Subcutaneous abdominal adipose tissue (tissue), 5 donors: Measurements from ENCODE around the gene RNF168.
"Not testable (repeated sequence)": the region's sequence is repeated elsewhere in the genome, so short reads cannot be mapped to it uniquely, and the experiment has no call there.

Source experiments
- H3K27ac ChIP-seq: one replicate; pipeline ENCODE4 v1.7.0; 2013; ENCODE audit warnings: low read depth, mild to moderate bottlenecking, inconsistent platforms, low read length, moderate library complexity
- H3K27me3 ChIP-seq, 5 donors: one replicate each; pipeline ENCODE4 v1.7.0; 2013; ENCODE audit warnings: low read length in 5 of 5, inconsistent platforms in 1 of 5; ENCODE audit not compliant: control insufficient read depth in 5 of 5, insufficient read depth in 4 of 5
- H3K36me3 ChIP-seq, 5 donors: one replicate each; pipeline ENCODE4 v1.7.0; 2013; ENCODE audit warnings: low read length in 5 of 5; ENCODE audit not compliant: control insufficient read depth in 5 of 5, insufficient read depth in 5 of 5
- H3K4me1 ChIP-seq, 5 donors: one replicate each; pipeline ENCODE4 v1.7.0; 2013; ENCODE audit warnings: low read length in 5 of 5, mild to moderate bottlenecking in 3 of 5, moderate library complexity in 1 of 5; ENCODE audit not compliant: control insufficient read depth in 5 of 5, insufficient read depth in 5 of 5
- H3K4me3 ChIP-seq, 5 donors: one replicate each; pipeline ENCODE4 v1.7.0; 2013; ENCODE audit warnings: low read length in 5 of 5, low read depth in 1 of 5
- H3K9ac ChIP-seq, 5 donors: one replicate each; pipeline ENCODE4 v1.7.0; 2013; ENCODE audit warnings: low read length in 5 of 5, mild to moderate bottlenecking in 4 of 5, moderate library complexity in 3 of 5
- H3K9me3 ChIP-seq, 5 donors: one replicate each; pipeline ENCODE4 v1.7.0; 2013; ENCODE audit warnings: low read length in 5 of 5; ENCODE audit not compliant: control insufficient read depth in 5 of 5
- donor health status: healthy.
- donor health status: healthy.
- donor health status: healthy.
- donor health status: healthy.
- donor health status: healthy.

RNF168 gene

DNA sequence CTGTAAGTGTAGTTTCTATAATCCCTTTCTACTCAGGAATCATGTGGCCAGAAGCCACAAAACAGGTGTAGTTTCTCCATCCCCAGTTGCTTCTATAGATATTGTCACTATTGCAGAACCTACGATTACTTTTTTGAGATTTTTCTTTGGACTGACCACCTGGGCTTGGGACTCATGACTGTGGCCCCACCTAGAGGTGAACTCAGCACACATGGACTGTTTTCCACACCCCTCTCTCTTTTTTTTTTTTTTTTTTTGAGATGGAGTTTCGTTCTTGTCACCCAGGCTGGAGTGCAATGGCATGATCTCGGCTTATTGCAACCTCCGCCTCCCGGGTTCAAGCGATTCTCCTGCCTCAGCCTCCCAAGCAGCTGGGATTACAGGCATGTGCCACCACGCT lies 58.2 kb downstream of the RNF168 start:
- H3K4me3 ChIP-seq, H3K9me3 ChIP-seq, H3K9ac ChIP-seq, H3K27ac ChIP-seq, H3K27me3 ChIP-seq, H3K4me1 ChIP-seq, H3K36me3 ChIP-seq: not testable (repeated sequence)

GRCh38 chr3:196444500-196444894 lies 59.1 kb downstream of the RNF168 start:
- Histone ChIP-seq H3K9me3 (no peaks in the 10 kb centered on the region), H3K4me1 (peaks cover 0 to 2% (median 0%) of the 10 kb centered on the region in 5 donors), H3K27ac (no peak overlapping the region)

DNA sequence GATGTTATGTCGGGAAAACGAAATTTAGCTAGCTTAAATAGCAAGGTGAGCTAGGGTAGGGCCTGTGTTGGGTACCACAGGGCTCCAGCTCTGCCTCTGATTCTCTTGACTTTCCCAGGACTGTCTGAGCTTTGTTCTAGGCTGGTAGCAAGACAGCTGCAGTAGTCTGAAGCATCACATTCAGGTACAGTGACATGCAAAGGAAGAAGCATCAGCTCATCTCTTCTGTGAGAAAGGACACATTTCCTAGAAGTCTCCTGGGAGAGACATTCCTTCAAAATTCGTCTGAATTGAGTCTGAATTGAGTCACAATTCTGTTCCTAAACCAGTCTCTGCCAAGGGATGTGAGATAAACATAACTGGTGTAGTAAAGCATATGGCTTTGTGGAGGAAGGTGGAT lies 62.9 kb downstream of the RNF168 start:
- no peak overlapping the region for H3K9ac ChIP-seq
- no peak overlapping the region for H3K4me3 ChIP-seq
- H3K4me1 ChIP-seq = peaks cover 0 to 2% (median 0%) of the 10 kb centered on the region in 5 donors
- H3K27ac ChIP-seq = no peak overlapping the region
- no peaks in the 10 kb centered on the region for H3K27me3 ChIP-seq
- H3K9me3 ChIP-seq = no peaks in the 10 kb centered on the region
- H3K36me3 ChIP-seq = no peaks in the 10 kb centered on the region

More at GRCh38 chr3:196444500-196444894, 59.1 kb downstream of the RNF168 start:
- Histone ChIP-seq H3K36me3 (no peaks in the 10 kb centered on the region), H3K27me3 (no peaks in the 10 kb centered on the region), H3K9ac (no peak overlapping the region), H3K4me3 (no peak overlapping the region)

DNA sequence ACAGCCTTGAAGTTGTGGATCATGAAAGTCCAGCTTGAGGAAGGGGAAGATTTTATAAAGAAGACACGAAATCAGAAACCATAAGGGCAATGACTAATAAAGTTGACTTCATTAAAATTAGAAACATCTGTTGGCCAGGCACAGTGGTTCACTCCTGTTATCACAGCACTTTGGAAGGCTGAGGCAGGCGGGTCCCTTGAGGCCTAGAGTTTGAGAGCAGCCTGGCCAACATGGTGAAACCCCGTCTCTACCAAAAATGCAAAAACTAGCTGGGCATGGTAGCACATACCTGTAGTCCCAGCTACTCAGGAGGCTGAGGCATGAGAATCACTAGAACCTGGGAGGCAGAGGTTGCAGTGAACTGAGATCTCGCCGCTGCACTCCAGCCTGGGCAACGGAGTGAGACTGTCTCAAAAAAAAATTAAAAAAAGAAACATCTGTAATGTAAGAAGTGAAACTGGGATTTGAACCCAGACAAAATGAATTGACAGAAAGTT lies 63.5 kb downstream of the RNF168 start:
- no peaks in the 10 kb centered on the region for H3K27me3 ChIP-seq
- H3K9ac ChIP-seq = no peak overlapping the region
- no peak overlapping the region for H3K4me3 ChIP-seq
- H3K36me3 ChIP-seq = no peaks in the 10 kb centered on the region
- no peaks in the 10 kb centered on the region for H3K9me3 ChIP-seq
- H3K27ac ChIP-seq = no peak overlapping the region
- peaks cover 0 to 2% (median 0%) of the 10 kb centered on the region in 5 donors for H3K4me1 ChIP-seq

DNA sequence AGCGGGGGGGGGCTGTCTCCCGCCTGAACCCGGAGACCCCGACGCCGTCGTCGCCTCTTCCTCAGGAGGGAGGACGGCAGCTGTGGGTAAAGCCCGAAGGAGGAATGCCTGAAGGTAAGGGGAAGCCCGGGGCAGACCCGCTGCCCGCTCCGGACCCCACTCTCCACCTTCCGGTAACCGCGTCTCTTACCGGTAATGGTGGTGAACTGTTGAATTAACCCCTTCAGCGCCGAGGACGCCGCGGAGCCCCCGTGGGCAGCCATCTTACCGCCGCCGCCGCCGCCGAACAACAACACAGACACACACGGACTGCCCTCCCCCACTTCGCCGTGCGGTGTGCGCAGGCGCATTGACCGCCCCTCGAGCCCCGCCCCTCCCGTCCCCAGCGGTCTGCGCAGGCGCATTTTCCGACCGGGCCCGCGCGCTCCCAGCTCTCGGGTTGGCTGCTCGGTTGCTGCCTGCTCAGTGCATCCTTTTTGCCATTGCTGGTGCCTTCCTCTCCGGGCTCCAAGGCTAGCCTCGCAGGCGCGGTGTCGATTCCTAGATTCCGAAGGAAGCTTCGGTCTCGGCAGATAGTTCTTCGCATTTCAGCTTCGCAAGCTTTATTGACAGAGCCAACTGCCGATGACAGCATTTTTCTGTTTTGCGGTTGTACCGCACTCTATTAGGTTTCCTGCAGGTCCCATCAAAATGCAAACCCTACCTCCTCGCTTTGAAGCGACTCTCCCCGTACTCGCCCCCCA lies 71.3 kb downstream of the RNF168 start, which contains the start of gene UBXN7:
UBXN7 (minus strand) TSS at position 291 of the 743 bp plus-strand sequence; CDS start at position 263, 28 bp downstream.
- Histone ChIP-seq H3K9ac (peak within 1 kb of the TSS; percentile 56 to 95 (median 85)), H3K27me3 (no peaks in the 10 kb centered on the region), H3K4me3 (peak within 1 kb of the TSS; percentile 92 to 96 (median 93)), H3K36me3 (peaks cover 0 to 9% (median 2%) of the 10 kb centered on the region in 5 donors), H3K9me3 (no peaks in the 10 kb centered on the region), H3K27ac (peak within 1 kb of the TSS; percentile 93), H3K4me1 (peaks cover 3 to 26% (median 22%) of the 10 kb centered on the region in 5 donors)

GRCh38 chr3:196431181-196432136 lies 72.1 kb downstream of the RNF168 start:
- H3K4me3 ChIP-seq = peak overlapping the region; percentile 85 to 96 (median 92)
- H3K9me3 ChIP-seq = no peaks in the 10 kb centered on the region
- H3K4me1 ChIP-seq = peaks cover 3 to 26% (median 22%) of the 10 kb centered on the region in 5 donors
- H3K27ac ChIP-seq = peak overlapping the region; percentile 93
- peaks cover 0 to 13% (median 2%) of the 10 kb centered on the region in 5 donors for H3K36me3 ChIP-seq
- no peaks in the 10 kb centered on the region for H3K27me3 ChIP-seq
- H3K9ac ChIP-seq = peak overlapping the region; percentile 44 to 95 (median 85)

GRCh38 chr3:196428041-196428440 lies 75.5 kb downstream of the RNF168 start:
- Histone ChIP-seq H3K9ac (no peak overlapping the region), H3K9me3 (no peaks in the 10 kb centered on the region), H3K27me3 (no peaks in the 10 kb centered on the region), H3K4me3 (no peak overlapping the region), H3K4me1 (peaks cover 3 to 27% (median 21%) of the 10 kb centered on the region in 5 donors), H3K36me3 (peaks cover 0 to 16% (median 2%) of the 10 kb centered on the region in 5 donors), H3K27ac (no peak overlapping the region)

DNA sequence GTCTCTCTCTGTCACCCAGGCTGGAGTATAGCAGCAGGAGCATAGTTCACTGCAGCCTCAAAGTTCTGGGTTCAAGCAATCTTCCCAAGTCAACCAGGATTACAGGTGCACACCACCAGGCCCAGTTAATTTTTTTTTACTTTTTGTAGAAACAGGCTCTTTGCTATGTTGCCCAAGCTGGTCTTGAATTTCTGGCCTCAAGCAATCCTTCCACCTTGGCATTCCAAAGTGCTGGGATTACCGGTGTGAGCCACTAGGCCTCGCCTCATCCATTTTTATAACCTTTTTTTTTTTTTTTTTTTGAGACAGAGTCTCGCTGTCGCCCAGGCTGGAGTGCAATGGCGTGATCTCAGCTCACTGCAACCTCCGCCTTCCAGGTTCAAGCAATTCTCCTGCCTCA lies 79.1 kb downstream of the RNF168 start:
- not testable (repeated sequence) for H3K4me1 ChIP-seq, H3K9ac ChIP-seq

DNA sequence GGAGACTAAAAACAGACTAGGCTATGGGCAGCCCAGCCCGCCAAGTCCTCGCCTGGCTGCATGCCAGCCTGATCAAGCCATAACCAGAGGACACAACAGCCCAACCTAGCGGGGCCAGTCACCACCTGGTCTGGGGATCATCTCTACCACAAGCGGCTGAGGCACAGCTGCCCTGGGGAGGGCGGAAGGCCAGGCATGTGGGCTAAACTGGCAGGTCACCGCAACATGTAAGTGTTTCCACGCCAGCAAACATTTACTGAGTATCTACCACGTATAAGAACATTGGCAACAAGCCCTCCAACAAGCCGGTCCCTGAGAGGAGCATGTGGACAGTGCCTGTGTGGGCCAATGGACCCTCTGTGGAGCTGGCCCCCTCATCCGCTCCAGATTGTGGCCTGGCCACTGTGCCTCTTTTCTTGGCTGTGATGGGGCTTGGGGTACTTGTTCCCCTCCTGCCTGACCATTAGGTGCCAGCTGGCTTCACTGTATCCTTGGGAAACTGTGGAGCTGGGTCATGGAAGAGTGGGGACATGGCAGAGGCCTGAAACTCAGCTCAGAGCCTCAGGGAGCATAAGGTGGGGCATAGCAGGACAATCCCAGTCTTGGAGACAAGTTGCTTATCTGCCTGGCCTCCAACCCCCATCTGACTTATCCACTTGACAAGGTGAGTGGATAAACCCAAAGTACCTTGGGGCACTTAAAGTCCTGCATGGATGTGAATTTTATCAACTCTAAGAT lies 80.4 kb downstream of the RNF168 start:
- H3K4me3 ChIP-seq = no peak overlapping the region
- H3K4me1 ChIP-seq = peaks cover 2 to 11% (median 8%) of the 10 kb centered on the region in 5 donors
- H3K27ac ChIP-seq = no peak overlapping the region
- H3K36me3 ChIP-seq = peaks cover 0 to 16% (median 0%) of the 10 kb centered on the region in 5 donors
- no peaks in the 10 kb centered on the region for H3K27me3 ChIP-seq
- no peaks in the 10 kb centered on the region for H3K9me3 ChIP-seq
- H3K9ac ChIP-seq = no peak overlapping the region

More for the DNA sequence above, 79.1 kb downstream of the RNF168 start:
- H3K27me3 ChIP-seq, H3K9me3 ChIP-seq, H3K4me3 ChIP-seq, H3K27ac ChIP-seq: not testable (repeated sequence)
- H3K36me3 ChIP-seq = peaks cover 0 to 16% (median 0%) of the 10 kb centered on the region in 5 donors
